Subcutaneous adipose tissue (tissue), 4 donors: ENCODE data around the gene DPEP2. TPM values are rescaled to one million over a fixed set of nuclear protein-coding genes. Genes with fewer than 3 reads are reported as not detected.

ENCODE experiments used
- CTCF ChIP-seq: fragments of 450-650 bp; IDR thresholded peaks from one replicate; pipeline ENCODE4 v1.5.1; 2016; ENCODE audit warnings: low read depth, mild to moderate bottlenecking, control low read depth, antibody characterized with exemption, moderate library complexity
- total RNA-seq, 4 donors: library from RNA; depleted of rRNA; stranded (reverse); fragments of >200 nt; gene quantifications; one replicate each; pipeline ENCODE4 v1.1.0, GENCODE V29; 2016

DPEP2 gene
- total RNA-seq, 4 donors from 2014 or later, result 0.98 to 28.7 (median 9.5) TPM

DNA sequence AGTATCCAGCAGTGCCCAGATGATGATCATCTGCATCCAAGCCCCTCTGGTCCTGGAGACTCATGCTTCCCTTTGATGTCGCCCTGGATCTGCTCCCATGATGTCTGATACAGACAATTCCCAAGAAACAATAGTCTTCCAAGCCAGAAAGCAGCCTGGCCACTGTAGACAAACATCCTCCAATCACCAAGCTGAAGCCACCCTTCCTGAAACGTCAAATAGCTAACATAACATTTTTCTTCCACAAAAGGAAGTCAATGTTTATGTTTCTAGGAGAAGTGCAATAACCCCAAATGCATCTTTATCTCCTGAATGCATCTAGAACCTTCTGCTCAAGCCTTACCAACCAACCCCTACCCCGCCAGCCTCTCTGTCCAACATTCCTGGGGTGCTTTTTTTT lies 1.2 kb upstream of the DPEP2 start:
- no peak for TF ChIP-seq CTCF

DNA sequence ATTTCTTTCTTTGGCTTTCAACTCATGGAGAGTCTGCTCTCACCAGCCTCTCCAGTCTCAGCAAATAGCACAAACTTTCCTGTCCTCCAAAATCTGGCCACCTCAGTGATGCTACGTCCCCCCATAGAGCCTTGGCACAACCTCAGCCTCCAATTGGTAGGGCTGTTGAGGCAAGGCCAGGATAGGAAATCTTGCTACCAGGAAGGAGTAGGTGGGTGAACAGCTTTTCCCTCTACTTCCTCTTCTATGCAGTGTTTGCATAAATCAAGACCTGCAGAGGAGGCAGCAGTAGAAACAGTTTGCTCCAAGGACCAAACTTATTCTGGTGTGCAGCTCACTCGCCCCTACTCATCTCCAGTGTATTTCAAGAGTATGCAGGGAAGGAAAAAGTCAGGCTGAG lies 701 bp upstream of the DPEP2 start:
- TF ChIP-seq CTCF, result no peak

GRCh38 chr16:67996666-67997065 lies 2.6 kb downstream of the DPEP2 start:
- TF ChIP-seq CTCF, result no peak

DNA sequence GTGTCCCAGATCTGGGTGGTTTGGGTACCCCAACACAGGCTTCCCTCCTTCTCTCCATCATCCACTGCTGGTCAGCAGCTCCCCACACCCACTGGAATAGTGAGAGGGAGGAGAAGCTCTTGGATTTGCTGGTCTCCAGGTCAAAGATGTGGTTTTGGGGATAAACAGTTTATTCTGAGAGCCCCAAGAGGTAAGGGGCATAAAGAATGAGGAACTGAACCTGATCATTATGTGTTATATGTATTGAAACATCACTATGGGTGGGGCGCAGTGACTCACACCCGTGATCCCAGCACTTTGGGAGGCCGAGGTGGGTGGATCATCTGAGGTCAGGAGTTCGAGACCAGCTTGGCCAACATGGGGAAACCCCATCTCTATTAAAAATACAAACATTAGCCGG lies 3.9 kb downstream of the DPEP2 start:
- no peak for TF ChIP-seq CTCF

GRCh38 chr16:67993207-67994039 lies 5.9 kb downstream of the DPEP2 start:
- no peak for TF ChIP-seq CTCF

DNA sequence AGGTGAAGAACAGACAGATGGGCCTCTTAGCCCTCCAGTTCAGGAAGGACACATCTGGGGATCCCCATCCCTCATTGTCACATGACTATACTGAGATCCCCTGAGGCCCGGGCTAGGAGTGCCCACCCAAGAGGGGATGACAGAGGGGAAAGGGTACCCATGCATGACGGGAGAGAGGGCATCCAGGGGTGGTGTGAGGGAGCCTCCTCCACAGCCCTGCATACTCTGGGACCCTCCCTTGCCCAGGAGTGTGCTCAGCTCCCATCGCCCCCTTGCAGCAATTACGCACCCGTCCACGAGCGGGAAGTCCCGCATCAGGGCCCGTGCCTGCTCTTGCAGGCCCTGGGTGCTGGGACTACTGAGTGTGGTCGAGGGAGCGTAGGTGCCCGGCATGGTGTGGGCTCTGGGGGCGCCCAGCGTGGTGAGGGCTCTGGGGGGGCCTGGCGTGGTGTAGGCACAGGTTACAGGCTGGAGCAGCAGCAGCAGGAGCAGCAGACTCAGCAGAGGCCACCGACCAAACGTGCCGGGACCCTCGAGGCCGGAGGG lies 6.5 kb downstream of the DPEP2 start:
- TF ChIP-seq CTCF, result no peak

- no peak for TF ChIP-seq CTCF
These were observed 9.3 kb downstream of the DPEP2 start for GRCh38 chr16:67990018-67990386.
